GM12878 (cell line): ENCODE data around the gene CFAP107. TPM values are rescaled to one million over a fixed set of nuclear protein-coding genes. Genes with fewer than 3 reads are reported as not detected.

Experiments used
- ATAC-seq: fragments of 200-7000 bp; cut with Tn5 transposase; 3 replicates; pipeline ENCODE4 v1.9.1; 2020; ENCODE audit warnings: mild to moderate bottlenecking, moderate library complexity
- BruUV-seq: library from RNA; stranded (reverse); fragments of 400-500 nt; replicated peaks from 2 replicates; lab custom pipeline; 2021; lab: Mats Ljungman, UMichigan
- CTCF ChIA-PET: fragments of 300-600 bp; sonication (Branson Sonifier 250); formaldehyde crosslinking; extraction: SDS; loops from one replicate; lab custom pipeline; 2021; ENCODE audit warnings: inconsistent platforms; lab: Yijun Ruan, JAX
- POLR2A ChIA-PET: fragments of 350-600 bp; formaldehyde crosslinking; extraction: SDS; loops from one replicate; lab custom pipeline; 2021; ENCODE audit warnings: inconsistent platforms; lab: Charles Lee
- RAD21 ChIA-PET: fragments of 300-600 bp; sonication (Branson Sonifier 250); formaldehyde crosslinking; loops from one replicate; lab custom pipeline; 2023; ENCODE audit warnings: antibody characterized with exemption; ENCODE audit not compliant: unreplicated experiment; lab: Charles Lee
- SMC1A ChIA-PET: fragments of 300-600 bp; sonication (Branson Sonifier 250); formaldehyde crosslinking; loops from one replicate; lab custom pipeline; 2023; ENCODE audit not compliant: unreplicated experiment, uncharacterized antibody; lab: Charles Lee
- DNase-seq: peaks from one replicate; pipeline ENCODE4 v3.0.0-alpha.2; 2011; ENCODE audit warnings: low read depth, low spot score
- FAIRE-seq: peaks from 3 replicates; lab custom pipeline; 2011; peaks lifted over from hg19 to GRCh38; lab: Jason Lieb, UNC
- H2AFZ ChIP-seq: 2 replicates; pipeline ENCODE4 v1.6.0; 2011; ENCODE audit warnings: low read depth, low read length, control low read depth; ENCODE audit not compliant: control insufficient read depth
- H3K27ac ChIP-seq: 2 replicates; pipeline ENCODE4 v1.5.1; 2011; ENCODE audit warnings: control low read depth; ENCODE audit not compliant: control insufficient read depth, insufficient read depth
- H3K27me3 ChIP-seq, 2 experiments: replicated peaks in 1 of 2; 2 replicates each; pipeline versions ENCODE4 v1.6.0 to v1.6.1; 2011; ENCODE audit warnings: low read length in 1 of 2; ENCODE audit not compliant: control insufficient read depth in 2 of 2, insufficient read depth in 2 of 2
- H3K36me3 ChIP-seq, 2 experiments: 2 replicates each; pipeline ENCODE4 v1.5.1; 2011; ENCODE audit warnings: low read length in 1 of 2; ENCODE audit not compliant: control insufficient read depth in 2 of 2, insufficient read depth in 2 of 2
- H3K4me1 ChIP-seq: 2 replicates; pipeline ENCODE4 v1.6.1; 2011; ENCODE audit warnings: mild to moderate bottlenecking, low read length, moderate library complexity, mixed read lengths; ENCODE audit not compliant: control insufficient read depth, insufficient read depth
- H3K4me2 ChIP-seq: 2 replicates; pipeline ENCODE4 v1.6.0; 2011; ENCODE audit warnings: control low read depth; ENCODE audit not compliant: control insufficient read depth, insufficient read depth
- H3K4me3 ChIP-seq: fragments of 200-600 bp; sonication (generic); 2 replicates; pipeline ENCODE4 v1.5.1; 2016
- H3K79me2 ChIP-seq: 2 replicates; pipeline ENCODE4 v1.6.0; 2011; ENCODE audit warnings: low read length; ENCODE audit not compliant: control insufficient read depth, insufficient read depth
- H3K9ac ChIP-seq: 2 replicates; pipeline ENCODE4 v1.8.0; 2011; ENCODE audit warnings: low read length, control low read depth, mixed read lengths; ENCODE audit not compliant: control insufficient read depth, insufficient read depth
- H3K9me3 ChIP-seq: replicated peaks from 3 replicates; pipeline ENCODE4 v1.5.1; 2011; ENCODE audit warnings: mild to moderate bottlenecking, low read length; ENCODE audit not compliant: control insufficient read depth, insufficient read depth
- H4K20me1 ChIP-seq: 2 replicates; pipeline ENCODE4 v1.6.0; 2011; ENCODE audit not compliant: control insufficient read depth, insufficient read depth
- EZH2 ChIP-seq: IDR thresholded peaks from 2 replicates; pipeline ENCODE4 v1.6.1; 2012; ENCODE audit warnings: low read depth, mild to moderate bottlenecking, control low read depth, inconsistent platforms, low read length, borderline replicate concordance; ENCODE audit not compliant: control insufficient read depth
- FOXK2 ChIP-seq: fragments of 450-650 bp; IDR thresholded peaks from 2 replicates; pipeline ENCODE4 v1.6.1; 2017; ENCODE audit warnings: mild to moderate bottlenecking, moderate library complexity
- KLF5 ChIP-seq: fragments of 450-650 bp; IDR thresholded peaks from 2 replicates; pipeline ENCODE4 v1.6.1; 2014; ENCODE audit warnings: mild to moderate bottlenecking; ENCODE audit not compliant: partially characterized antibody
- NFXL1 ChIP-seq: fragments of 450-650 bp; IDR thresholded peaks from 2 replicates; pipeline ENCODE4 v1.6.1; 2017; ENCODE audit warnings: antibody characterized with exemption, mild to moderate bottlenecking, borderline replicate concordance
- TBL1XR1 ChIP-seq: IDR thresholded peaks from 2 replicates; pipeline ENCODE4 v1.6.1; 2012; ENCODE audit warnings: low read depth, low read length, improper control_type of control experiment
- ZZZ3 ChIP-seq: IDR thresholded peaks from 2 replicates; pipeline ENCODE4 v1.6.1; 2011; ENCODE audit warnings: low read depth; ENCODE audit not compliant: control insufficient read depth, insufficient read length
- WGBS: methylation state at CpG from one replicate; pipeline ENCODE4 v1.1.6; 2016; ENCODE audit warnings: low lambda C conversion rate; ENCODE audit not compliant: insufficient replicate concordance, insufficient coverage; ENCODE audit errors: missing lambda C conversion rate; 5-methylcytosine and 5-hydroxymethylcytosine counted together
- in situ Hi-C: fragments of 300-500 bp; cut with MboI; formaldehyde crosslinking; loops from 9 replicates; pipeline ENCODE4 v1.14.3; 2018; ENCODE audit warnings: mixed read lengths
- intact Hi-C: fragments of 100-400 bp; cut with micrococcal nuclease; formaldehyde crosslinking; loops from one replicate; pipeline ENCODE4 v1.14.2; 2022; ENCODE audit not compliant: unreplicated experiment
- polyA plus RNA-seq, 11 experiments: library from polyadenylated mRNA; depleted of rRNA in 4 of 11; unstranded in 6 of 11; stranded (reverse) in 5 of 11; fragments of >200 nt; fragmentation: Nextera tagmentation in 4 of 11; fragmentation: Illumina TruSeq in 1 of 11; extraction: Ambion mirVana in 4 of 11; extraction: Trizol in 1 of 11; gene quantifications; 1 replicate in 1 of 11; 2 replicates in 10 of 11; pipeline versions ENCODE4 v1.2.1 to v1.2.3, GENCODE V29; 2011 to 2016; ENCODE audit warnings: inconsistent platforms in 2 of 11, missing spikeins in 2 of 11, low read depth in 1 of 11
- total RNA-seq, 4 experiments: library from RNA; depleted of rRNA in 3 of 4; stranded (reverse); fragments of >200 nt in 3 of 4; fragmentation: Illumina TruSeq in 1 of 4; extraction: Trizol in 1 of 4; gene quantifications; 2 replicates each; pipeline versions ENCODE4 v1.2.1 to v1.2.3, GENCODE V29; 2013 to 2021
- TF ChIP-seq, protein P1 (sequence below): fragments of 450-650 bp; IDR thresholded peaks from 2 replicates; pipeline ENCODE4 v1.6.1; 2017; ENCODE audit warnings: borderline replicate concordance

CFAP107 gene
- total and polyA plus RNA-seq, 10 of the 15 experiments (the other 5 are each of a cell fraction or from before 2014, with no cell fraction given) = not detected

DNA sequence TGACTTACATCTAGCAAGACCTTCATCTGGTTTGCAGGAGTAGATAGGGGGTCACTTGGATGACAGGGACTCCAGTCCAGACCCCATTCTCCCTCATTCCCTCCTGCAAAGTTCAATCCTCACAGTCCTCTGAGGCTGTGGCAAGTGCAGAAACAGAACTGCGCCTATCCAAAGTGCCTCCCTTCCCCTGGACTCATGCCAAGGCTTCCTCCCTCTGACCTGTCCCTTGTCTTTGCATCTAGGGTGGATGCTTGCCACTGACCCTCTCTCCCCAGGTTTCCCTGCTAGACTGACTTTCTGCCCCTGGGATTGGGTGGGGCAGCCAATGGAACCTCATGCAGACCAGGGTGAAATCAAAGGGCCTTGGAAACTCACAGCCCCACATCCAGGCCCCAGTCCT lies 63.9 kb downstream of the CFAP107 start:
- TF ChIP-seq NFXL1 (no peak), KLF5 (no peak), ZZZ3 (no peak), EZH2 (no peak), TBL1XR1 (no peak), FOXK2 (no peak)
- TF ChIP-seq, protein P1, sequence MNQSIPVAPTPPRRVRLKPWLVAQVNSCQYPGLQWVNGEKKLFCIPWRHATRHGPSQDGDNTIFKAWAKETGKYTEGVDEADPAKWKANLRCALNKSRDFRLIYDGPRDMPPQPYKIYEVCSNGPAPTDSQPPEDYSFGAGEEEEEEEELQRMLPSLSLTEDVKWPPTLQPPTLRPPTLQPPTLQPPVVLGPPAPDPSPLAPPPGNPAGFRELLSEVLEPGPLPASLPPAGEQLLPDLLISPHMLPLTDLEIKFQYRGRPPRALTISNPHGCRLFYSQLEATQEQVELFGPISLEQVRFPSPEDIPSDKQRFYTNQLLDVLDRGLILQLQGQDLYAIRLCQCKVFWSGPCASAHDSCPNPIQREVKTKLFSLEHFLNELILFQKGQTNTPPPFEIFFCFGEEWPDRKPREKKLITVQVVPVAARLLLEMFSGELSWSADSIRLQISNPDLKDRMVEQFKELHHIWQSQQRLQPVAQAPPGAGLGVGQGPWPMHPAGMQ = no peak
- TF ChIP-seq, all 136 proteins: peak for 0
- Histone ChIP-seq H3K4me1 (no peaks in the 10 kb centered on the region), H3K79me2 (no peaks in the 10 kb centered on the region), H3K36me3 (no peaks in the 10 kb centered on the region), H4K20me1 (no peaks in the 10 kb centered on the region), H3K4me3 (no peak overlapping the region), H3K9me3 (no peaks in the 10 kb centered on the region), H3K27me3 (no peaks in the 10 kb centered on the region; a peak in 1 of 4 replicates), H3K9ac (no peak overlapping the region), H3K27ac (no peak overlapping the region), H3K4me2 (no peak overlapping the region), H2AFZ (no peak overlapping the region)
- FAIRE-seq (no peak), DNase-seq (no peak), ATAC-seq (no peak)
- BruUV-seq = no TSS peak
- ChIA-PET CTCF (no interaction called here), POLR2A (no interaction called here), SMC1A (no interaction called here), RAD21 (no interaction called here)
- in situ Hi-C loops = loop anchor here (25.0 kb wide), 1 partner anchor 427 kb away; the partner anchor contains the start of gene PRAMEF18
- intact Hi-C loops = no loop called here
- 45% methylated on average over 1 of the region's 1 CpG for WGBS
